HEK293T (cell line): ENCODE data around the gene PRSS38.

ENCODE experiments used
- FOXA1 ChIP-seq: fragments of 450-650 bp; IDR thresholded peaks from 2 replicates; pipeline ENCODE4 v1.6.1; 2016; ENCODE audit warnings: mild to moderate bottlenecking
- LEF1 ChIP-seq: fragments of 450-650 bp; IDR thresholded peaks from 2 replicates; pipeline ENCODE4 v1.6.1; 2017; ENCODE audit warnings: mild to moderate bottlenecking, borderline replicate concordance
- SP1 ChIP-seq: fragments of 450-650 bp; IDR thresholded peaks from 2 replicates; pipeline ENCODE4 v1.6.1; 2017
- SUZ12 ChIP-seq: fragments of 450-650 bp; IDR thresholded peaks from 2 replicates; pipeline ENCODE4 v1.6.1; 2016; ENCODE audit warnings: mild to moderate bottlenecking

DNA sequence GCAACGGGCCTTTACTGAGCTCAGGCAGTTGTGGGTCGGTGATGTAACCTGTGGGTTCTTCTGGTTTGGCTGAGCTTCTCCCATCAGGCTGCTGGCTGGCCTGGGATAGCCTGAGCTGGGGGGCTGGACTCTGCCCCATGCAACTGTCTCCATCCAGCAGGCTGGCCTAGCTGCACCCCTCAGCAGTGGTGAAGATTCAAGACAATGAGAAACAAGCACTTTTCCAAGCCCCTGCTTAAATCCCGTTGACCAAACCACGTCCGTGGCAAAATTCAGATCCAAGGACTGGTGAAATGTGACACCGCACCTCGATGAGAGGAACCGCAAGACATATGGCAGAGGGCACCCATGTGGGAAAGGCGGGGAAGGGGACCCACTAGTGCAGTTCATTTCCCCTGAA, 25.6 kb downstream of the PRSS38 start:
- TF ChIP-seq FOXA1 = no peak
- no peak for TF ChIP-seq SP1
- TF ChIP-seq LEF1 = no peak
- no peak for TF ChIP-seq SUZ12
